ENCODE results near the gene SCUBE1.

SCUBE1 gene

DNA sequence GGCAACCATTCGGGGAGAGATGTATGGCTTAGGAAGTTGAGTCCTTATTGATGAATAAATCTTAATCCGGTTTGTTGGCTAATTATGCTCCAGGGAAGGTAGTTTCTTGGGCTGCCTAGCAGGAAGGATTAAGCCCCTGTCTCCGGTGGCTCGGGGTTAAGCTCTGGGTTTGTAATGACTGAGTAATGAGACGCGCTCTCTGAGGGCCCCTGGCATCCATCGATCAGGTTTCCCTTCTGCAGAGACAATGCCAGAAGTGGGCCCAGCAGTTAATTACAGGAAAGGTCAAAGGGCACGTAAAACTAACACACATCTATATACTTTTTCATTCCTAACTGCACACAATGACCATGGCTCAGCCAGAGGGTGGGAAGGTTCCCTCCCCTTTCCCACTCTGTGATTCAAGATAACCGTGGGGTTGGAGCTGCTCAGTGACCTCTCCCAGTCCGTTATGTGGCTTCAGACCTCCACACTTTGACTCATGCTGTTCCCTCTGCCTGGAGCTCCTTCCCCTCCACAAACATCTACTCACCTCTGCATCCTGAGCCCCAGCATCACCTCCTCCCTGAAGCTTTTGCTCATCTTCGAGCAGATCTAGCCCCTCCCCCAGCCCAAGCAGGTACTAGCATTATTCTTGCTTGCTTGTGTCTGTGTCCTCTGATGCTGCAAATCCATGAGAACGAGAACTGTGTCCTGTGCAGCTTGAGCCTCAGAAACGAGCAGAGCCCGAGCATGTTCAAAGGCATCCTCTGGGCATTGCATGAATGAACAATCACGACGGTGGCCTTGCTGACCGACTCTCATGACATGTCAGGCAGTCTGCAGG, 16.6 kb downstream of the SCUBE1 start:
- DNase-seq, result no peak

DNA sequence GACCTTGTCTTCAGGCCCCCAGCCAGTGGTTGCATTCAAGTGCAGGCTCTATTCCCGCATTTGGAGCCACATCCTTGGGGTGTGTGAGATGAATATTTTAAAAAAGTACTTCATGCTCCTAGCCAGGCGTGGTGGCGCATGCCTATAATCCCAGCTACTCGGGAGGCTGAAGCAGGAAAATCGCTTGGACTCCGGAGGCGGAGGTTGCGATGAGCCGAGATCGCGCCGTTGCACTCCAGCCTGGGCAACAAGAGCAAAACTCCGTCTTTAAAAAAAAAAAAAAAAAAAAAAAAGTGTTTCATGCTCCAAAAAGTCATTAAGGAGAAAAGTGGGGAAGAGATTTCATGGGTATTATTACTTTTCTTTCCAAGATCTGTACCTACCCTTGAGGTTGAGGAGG, 18.0 kb downstream of the SCUBE1 start:
- no peak for DNase-seq

DNA sequence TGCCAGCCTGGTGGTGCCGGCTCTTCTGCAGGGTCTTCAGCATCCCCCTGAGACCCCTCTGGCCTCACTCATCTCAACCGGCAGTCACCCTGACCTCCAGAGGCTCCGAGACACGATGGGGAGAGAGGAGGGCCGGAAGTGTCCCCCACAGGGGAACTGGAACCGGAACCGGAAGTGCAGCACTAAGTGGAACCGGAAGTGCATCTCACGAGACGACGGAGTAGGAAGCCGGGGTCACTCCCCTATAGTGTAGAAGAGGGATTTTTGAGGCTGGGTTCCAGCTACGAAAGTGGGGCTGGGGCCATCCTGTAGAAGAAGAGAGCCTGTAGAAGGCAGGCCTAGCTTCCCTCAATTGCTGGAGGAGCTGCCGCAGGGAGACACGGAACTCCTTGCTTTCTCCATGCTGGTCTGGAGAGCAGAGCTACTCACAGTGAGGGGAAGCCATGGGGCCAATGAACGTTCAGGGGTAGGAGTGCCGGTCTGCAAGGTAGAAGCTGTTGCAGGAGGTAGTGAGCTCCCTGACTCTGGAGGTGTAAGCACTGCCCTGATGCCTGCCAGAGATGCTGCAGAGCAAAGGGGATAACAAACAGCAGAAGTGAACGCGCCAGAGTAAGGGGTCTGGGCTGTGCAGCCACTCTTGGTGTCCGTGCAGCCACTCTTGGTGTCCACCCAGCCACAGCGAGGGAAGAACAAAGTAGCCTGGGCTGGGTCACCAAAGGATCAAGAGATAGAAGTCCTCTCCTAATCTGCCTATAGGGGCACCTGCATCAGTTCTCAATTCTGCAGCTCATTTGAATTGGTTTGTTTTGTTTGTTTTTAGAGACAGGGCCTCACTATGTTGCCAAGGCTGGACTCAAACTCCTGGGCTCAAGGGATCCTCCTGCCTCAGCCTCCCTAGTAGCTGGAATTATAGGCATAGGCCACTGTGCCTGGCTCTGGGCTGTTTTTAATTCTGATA, 21.9 kb downstream of the SCUBE1 start:
- no peak for DNase-seq

DNA sequence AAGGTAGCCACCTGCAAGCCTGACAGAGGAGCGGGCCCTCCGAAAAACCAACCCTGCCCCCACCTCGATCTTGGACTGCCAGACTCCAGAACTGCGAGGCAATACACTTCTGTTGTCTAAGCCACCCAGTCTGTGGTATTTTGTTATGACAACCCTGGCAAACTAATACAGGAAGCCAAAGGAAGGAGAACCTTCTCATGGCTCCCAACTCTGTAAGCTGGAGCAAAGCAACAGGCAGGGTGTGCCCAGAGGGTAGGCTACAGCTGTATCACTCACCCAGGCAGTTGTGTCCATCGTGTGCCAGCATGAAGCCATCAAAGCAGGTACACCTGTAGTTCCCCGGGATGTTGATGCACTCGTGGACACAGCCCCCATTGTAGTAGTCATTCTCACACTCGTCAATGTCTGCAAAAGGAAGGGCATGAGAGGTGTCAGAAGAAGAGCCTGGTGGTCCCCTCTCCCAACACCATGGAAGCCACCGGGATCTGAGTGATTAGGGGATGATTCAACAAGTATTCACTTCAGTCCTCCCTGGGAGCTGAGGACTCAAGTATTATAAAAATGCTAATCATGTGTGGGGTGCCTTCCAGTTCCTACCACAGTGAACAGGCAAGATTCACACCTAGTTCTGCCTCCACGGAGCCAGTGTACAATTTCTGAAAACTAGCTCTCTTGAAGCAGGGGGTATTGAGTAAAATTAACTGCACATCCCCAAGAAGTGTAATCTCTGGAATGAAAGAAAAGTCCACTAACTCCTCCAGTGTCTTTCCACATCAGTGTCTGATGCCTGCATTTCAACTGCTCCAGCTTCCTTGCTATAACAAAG, 23.3 kb downstream of the SCUBE1 start:
- no peak for DNase-seq

DNA sequence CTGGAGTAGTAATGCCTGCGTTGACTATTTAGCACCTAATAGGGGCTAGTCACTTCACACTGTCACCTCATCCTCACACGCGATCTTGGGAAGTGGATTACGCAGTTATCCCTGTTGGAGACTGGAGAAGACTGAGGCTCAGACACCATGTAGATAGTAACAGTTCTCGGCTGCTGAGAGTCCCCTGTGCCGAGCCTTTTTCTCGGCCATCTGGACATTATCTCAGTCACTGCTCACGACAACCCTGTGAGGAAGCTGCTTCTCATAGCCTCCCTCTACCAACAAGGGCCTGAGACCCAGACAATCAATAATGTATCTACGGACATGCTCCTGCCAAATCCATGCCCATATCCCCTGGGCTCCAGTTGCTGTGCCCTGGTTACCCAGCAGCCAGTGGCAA, 25.9 kb downstream of the SCUBE1 start:
- DNase-seq, result no peak

DNA sequence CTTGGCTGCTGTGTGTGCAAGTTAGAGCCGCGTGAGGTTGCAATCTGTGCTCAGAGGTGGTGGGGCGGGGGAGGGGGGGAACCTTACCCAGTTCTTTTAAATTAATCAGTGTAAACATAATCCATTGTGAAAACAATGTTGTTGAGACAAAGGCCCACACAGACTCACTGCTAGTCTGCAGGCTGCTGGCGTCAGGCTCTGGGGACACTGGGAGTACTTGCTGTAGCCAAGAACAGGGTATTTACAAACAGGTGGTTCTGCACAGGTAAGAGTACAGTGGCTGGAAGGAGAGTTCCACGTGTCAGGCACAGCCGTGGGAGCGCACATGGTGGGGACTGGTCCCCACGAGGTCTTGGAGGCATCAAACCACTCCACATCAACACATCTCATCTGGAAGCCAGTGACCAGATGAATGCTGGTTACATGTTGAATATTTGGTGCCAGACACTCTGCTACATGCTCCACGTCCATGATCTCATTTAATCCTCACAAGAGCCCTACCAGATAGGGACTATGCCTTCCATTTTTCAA, 27.4 kb downstream of the SCUBE1 start:
- no peak for DNase-seq

DNA sequence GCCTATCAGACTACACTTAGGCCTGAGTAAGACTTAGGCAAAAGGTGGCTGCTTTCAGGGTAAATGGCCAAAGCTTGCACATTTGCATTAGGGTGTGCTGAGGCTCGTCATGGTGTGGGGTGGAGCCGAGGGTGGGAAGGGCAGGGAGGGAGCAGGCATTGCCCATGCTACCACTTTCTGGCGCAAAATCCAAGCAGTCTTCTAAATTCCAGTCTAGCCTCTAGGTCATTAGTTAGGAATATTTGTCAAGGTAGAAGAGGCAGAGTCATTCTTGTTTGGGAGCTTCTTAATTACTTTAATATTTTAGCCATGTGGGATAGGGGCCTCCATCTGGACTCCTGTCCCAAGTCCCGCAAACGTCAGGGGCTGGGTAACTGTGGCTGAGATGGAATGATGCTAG, 28.6 kb downstream of the SCUBE1 start:
- DNase-seq, result no peak

DNA sequence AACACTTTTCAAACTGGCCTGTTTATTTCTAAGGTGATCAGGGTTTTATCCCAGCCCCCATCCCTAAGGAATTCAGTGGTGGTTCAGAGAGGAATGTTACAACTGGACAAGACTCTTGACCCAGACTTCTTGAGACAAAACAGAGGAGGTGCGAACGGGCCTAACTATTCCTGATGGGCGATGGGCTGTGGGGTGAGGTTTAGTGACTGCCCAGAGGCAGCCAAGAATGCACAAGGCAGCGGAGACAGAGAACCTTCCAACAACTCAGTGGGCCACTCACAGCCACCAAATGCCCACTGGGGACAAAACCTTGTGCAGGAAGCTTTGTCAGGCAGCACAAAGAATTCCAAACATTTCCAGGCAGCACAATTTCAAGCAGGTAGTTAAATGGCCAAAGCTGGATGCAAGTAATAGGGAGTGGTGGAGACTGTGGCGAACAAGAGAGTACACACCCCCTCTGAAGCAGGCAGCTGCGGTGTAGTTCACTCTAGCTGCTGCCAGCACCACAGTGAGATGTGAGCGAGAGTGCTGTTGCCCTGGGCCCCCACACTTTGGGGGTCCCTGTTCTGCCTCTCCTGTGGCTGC, 29.2 kb downstream of the SCUBE1 start:
- DNase-seq, result no peak

DNA sequence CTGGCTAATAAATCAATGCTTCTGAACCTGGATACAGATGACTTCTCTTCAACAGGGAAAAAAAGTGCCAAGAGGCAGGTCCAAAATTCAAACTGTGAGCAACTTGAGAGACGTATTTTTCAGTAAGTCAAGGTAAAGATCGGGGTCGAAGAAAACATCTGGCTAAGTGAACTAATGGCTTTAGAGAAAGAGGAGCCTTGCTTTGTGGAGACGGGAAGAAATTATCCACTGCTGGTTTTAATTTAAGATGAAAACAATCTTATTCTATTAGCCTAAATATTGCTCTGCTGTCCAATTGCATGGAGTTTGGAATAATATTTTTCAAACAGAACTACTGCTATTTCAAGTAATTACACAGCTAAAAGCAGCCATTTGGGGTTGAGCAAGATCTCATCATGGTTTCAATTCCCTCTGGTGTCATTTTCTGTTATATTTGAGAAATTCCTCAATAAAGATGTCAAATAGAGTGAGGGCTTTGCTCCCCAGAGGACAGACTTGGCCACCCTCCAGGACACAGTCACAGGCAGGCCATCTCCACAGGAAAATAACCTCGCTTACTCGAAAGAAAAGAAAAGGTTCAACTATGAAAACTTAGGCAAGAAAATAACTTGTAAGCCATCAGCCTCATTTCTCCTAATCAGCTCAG, 29.8 kb downstream of the SCUBE1 start:
- no peak for DNase-seq

DNA sequence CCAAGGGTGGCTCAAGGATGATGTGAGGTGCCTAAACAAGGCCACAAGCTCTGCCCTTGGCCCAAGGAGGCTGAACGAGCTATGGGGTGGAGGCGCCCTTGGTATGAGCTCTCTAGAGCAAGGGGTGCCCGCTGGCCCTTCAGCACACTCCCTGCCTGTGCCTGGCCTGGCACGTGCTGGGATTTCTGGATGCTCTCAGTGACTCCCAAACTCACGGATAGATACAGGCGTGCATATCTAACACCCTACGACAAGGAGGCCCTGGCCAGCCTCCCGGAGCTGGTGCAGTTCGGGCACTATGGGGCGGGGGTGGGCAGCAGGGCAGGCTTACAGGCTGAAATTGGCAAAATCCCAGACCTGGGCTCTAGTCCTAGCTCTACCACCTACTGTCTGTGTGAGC, 30.6 kb downstream of the SCUBE1 start:
- DNase-seq, result no peak

DNA sequence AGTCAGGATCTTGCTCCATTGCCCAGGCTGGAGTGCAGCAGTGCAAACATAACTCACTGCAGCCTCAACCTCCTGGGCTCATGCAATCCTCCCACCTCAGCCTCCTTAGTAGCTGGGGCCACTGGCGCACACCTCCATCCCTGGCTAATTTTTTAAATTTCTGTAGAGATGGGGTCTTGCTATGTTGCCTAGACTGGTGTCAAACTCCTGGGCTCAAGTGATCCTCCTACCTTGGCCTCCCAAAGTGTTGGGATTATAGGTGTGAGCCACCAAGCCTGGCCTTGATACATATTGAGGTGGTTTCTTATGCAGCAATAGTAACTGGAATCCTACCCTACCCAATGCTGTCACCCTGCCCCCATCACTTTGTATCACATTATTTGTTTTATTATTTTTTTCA, 32.4 kb downstream of the SCUBE1 start:
- no peak for DNase-seq

DNA sequence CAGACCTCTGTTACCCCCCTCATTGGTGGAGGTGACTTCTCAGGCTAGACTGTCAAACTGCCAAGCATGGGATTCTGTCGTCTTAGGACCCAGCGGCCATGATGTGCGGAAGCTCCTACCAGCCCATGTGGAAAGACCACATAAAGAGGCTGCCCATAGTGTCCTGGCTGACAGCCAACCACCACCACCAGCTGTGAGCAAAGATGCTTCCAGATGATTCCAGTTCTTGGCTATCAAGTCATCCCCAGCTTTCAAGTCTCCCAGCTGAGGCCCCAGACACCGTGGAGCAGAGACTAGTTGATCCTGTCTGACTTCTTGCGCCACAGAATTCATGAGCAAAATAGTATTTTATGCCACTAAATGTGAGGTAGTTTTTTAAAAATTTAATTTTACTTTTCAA, 32.9 kb downstream of the SCUBE1 start:
- no peak for DNase-seq

DNA sequence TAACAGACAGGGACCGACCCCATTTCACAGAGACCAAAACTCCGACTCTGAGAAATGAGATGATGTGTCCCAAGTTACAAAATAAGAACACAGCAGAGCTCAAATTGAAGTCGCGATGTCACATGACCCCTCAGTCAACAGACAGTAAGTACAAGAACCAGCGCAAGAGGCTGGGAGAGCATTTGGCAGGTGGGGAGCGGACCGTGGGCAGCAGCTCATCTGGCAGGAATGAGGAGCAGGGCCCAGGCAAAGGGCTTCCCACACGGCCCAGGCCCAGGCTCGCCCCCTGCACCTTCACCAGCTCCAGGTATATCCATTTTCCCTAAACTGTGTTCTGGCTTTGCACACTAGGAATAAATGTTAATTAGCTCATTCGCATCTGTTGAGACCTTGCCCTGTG, 34.3 kb downstream of the SCUBE1 start:
- no peak for DNase-seq

DNA sequence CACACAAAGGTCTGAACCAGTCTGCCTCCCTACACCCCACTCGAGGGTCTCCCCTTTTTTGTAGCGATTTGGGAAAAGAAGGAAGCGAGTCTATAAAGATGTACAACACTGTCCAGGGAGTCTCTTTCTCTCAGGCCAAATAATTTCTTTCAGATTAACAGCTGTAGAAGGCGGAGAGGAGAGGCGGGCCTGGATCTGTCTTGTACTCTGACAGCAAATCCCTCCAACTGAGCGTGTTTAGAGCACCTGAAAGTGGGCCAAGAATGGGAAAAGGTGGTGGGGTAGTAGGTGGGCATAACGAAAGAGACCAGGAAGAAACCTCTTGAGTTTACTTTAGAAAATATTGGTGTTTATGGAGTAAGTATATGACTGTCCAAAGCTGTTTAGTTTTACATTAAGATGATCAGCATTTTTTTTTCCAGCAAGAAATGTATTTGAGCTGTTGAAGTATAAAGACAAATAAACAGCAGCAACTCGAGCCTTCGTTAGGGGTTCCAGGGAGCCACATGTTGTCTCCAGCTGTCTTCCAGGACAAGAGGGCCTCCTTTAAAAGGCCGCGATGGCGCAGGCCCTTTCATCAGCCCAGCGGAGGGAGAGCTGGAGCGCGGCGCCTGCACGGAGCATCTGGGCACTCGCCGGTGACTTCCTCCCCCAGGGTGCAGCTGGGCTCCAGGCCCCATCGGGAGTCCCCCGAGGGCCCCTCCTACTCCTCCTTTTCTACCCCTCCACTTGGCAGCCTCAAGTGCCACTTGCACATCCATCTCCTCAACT, 34.9 kb downstream of the SCUBE1 start:
- DNase-seq, result no peak

DNA sequence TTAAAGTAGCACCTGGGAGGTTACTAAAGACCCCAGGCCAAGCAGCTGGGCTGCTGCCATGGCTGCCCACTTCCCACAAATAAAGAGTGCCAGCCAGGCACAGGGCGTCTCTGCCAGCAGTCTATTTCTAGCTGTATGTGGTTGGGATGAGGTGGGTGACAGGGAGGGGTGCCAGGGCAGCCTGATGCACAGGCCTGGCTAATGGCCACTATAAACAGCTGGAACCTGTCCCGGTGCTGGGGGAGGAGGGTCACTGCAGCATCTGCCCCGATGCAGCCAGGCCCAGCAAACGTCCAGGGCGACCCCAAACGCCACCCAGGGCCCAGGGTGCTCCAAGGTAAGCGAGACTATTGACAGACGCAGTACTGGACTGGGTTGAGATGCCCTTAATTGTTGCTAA, 37.4 kb downstream of the SCUBE1 start:
- DNase-seq, result no peak

DNA sequence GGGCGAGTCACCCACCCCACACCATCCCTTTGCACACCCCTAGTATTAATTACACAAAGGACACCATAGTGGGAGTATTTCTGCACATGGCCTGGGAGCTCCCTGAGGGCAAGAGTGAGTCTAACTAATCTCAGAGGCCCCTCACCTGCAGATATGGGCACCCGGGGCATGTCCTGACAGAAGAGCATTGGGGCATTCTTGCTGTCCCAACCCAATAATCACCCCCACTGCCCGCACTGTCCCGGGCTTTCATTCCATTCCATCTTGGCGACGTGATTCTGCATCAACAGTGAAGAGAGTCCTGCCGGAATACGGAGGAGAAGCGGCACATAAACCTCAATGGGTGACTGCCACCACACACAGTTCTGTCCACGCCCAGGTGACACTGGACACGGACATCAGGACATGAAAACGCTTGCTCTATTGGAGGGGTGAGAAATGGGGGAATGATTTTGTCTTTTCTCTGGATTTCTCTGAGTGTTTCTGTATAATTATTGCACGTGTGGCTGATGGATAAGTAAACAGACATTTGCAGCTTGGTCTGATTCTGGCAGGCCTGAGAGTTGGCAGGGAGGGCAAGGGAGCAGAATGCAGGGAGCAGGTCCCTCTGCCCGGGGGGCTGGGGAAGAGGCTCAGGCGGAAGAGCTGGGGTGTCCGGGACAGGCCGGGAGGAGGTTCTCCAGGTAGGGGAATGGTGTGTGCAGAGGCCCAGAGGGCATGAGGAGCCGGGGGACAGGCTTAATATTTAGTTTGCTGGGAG, 38.2 kb downstream of the SCUBE1 start:
- DNase-seq, result no peak

DNA sequence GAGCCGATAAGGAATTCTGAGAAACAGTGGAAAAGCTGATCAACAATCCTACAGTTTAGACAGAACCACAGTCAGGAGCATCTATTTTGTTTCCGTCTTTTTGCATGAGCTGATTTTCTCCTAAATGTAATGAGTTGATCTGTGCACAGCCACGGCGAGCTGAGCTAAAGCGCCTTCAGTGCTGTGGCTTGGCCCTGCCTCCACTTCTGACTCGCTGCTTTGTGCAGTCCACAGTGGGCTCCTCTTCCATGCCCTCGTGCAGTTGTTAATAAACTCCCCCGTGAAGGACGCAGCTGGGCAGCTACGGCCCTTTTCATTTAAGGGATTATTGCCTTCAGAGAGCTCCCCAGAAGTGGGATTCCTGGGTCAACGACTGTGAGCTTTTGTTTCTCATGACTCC, 39.4 kb downstream of the SCUBE1 start:
- no peak for DNase-seq

DNA sequence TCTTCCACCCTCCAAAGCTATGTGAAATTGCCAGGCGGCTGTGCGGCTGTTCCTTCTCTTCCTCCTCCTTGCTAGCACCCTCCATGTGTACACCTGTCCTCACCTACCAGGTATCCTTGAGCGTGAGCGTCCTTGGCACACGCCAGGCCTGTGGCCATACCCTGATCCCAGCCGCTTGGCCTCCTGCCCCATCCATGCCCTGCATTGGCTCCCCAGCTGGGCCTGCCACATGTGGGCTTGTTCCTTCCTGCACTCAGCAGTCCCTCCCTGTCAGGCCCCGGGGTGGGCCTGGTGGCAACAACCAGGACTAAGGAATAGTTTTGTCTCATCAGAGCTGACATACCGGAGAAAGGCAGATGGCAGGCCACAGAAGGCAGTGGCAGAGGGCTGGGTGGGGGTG, 40.0 kb downstream of the SCUBE1 start:
- DNase-seq, result no peak

DNA sequence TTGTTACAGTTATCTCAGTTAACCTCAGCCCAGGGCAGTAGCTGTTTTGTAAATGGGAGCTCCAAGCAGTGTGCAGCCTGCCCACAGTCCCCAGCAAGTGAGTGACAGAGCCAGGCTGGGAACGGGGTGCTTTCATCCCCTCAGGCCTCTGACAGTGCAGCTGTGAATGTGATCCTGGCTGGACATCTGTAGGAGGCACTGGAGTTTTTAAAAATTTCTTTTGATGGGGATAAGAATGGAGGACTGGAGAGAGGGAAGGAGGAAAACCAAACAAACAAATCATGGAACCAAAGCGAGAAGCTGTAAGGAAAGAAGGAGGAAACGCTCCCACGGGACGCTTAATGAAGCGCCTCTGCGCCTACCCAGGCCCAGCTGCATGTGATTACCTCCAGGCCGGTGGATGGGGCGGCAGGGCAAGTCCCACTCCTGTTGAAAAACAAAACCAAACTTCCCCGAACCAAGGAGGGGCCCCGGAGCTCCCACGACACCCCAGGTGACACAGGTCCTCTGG, 40.6 kb downstream of the SCUBE1 start:
- no peak for DNase-seq

DNA sequence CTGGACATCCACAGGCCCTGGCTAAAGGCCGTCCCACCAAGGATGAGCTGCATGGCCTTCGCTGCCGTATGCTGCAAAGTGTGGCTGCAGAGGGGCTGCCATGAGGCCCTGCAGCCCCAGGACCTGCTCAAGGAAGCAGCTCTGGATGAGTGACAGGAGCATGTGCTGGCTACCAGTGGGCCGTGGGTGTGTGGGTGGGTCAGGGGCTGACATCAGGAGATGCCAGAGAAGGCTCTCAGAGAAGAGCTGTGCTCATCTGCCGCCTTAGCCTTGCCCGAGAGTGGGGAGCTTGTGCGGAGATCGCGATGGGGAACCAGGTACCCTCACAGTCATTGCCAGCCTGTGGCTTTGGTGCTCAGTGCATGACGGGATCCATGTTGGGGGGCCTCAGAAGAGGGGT, 41.3 kb downstream of the SCUBE1 start:
- no peak for DNase-seq

All from hippocampal formation (tissue), 2 donors.